ELR (cell line): ENCODE measurements around the gene PYGB.

Experiments used
- DNase-seq: peaks from one replicate; pipeline ENCODE4 v3.0.0-alpha.2; 2015; ENCODE audit warnings: low read depth

PYGB gene

GRCh38 chr20:25271486-25272222 lies 23.8 kb downstream of the PYGB start:
- no peak for DNase-seq

DNA sequence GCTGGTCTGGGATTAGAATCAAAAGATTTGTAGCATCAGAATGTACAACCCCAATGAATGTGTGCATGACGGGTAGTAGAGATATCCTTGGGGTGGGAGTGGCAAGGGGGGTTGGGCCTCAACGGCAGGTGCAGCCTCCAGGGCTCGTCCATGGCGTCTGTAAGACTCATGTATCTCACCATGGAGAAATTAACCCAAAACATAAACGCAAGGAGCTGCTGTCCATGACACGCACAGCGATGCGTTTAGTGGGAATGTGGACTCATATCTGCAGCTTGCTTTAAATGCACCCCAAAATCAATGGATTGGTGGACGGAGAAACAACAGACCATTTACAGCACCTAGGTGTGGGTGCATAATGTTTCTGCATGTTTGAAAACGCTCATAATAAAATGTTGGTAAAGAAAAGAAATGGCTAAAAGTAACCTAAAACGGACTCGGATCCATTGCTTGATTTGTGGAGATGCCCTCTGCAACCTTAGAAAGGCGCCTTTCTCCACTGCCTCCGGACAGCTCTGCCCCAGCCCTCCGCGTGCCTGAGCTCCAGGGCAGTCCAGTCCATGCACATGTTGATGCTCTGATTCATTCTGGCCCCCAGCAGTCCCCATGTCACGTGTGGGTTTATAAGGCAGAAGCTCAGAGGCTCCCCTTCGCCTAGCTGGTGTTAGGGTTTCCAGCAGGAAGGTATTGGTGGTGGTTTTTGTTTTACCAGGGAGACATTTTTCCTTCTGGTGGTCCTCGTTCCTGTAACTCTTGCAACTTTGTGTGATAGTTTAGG lies 24.5 kb downstream of the PYGB start:
- DNase-seq: no peak

GRCh38 chr20:25273046-25273445 lies 25.2 kb downstream of the PYGB start:
- no peak for DNase-seq

GRCh38 chr20:25273541-25274358 lies 25.9 kb downstream of the PYGB start:
- DNase-seq: no peak

- DNase-seq: no peak
These were observed 26.6 kb downstream of the PYGB start for GRCh38 chr20:25274481-25274880.

GRCh38 chr20:25274891-25275812 lies 27.3 kb downstream of the PYGB start:
- DNase-seq: no peak

- DNase-seq: no peak
These were observed 28.1 kb downstream of the PYGB start for GRCh38 chr20:25275813-25276532.

DNA sequence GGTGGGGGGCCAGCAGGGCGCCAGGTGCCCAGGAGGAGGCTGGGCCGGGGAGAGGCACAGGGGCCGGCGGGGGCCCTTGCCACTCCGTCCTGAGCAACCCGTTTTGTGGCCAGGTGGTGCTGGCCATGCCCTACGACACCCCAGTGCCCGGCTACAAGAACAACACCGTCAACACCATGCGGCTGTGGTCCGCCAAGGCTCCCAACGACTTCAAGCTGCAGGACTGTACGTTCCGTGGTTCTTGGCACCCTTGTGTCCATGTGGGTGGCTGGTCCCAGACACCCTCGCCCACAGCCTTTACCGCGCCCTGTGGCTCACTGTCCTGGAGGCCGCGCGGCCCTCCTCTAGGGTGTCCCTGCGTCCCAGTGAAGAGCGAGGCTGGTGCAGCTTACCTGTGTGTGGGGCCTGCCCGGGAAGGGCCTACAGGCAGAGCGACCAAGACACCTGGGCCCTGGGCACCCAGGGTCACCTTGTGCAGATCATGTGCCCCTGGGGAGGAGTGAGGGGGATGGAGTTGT lies 28.7 kb downstream of the PYGB start:
- DNase-seq: no peak

GRCh38 chr20:25277051-25277801 lies 29.3 kb downstream of the PYGB start:
- no peak for DNase-seq

DNA sequence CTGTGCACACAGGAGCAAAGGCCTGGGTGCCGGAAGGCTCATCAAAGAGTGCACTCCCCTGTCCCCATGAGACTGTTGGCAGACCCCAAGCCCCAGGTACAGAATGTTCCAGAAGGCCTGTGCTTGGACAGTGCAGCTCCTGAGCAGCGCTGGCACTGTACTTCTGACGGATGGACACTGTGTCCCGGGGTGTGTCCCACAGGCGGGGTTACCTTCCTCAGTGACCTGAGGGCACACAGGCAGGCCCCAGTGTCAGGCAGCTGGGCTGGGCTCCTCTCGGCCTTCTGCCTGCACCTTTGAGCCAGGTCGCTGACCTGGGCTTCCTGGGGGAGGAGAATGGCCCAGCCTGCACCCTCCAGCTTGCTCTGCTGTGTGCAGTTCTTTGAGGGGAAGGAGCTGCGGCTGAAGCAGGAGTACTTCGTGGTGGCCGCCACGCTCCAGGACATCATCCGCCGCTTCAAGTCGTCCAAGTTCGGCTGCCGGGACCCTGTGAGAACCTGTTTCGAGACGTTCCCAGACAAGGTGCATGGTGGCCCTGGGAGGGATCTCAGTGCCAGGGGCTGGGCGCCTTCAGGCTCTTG lies 30.1 kb downstream of the PYGB start:
- DNase-seq: no peak

GRCh38 chr20:25278636-25279361 lies 30.9 kb downstream of the PYGB start:
- DNase-seq: no peak

DNA sequence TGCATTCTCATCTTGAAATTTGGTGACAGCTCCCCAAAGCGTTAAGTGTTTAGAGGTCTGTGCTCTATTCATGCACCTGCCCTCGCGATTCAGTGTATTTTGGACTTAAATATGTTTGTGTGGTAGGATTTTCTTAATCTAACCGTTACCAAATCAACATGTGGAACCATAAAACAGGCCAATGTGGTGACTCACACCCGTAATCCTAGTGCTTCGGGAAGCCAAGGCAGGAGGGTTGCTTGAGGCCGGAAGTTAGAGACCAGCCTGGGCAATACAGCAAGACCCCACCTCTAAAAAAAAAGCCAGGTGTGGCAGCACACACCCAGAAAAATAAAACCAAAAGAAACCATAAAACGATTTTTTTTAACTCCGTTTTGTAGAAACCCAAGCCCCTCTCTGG lies 31.5 kb downstream of the PYGB start:
- DNase-seq: no peak

DNA sequence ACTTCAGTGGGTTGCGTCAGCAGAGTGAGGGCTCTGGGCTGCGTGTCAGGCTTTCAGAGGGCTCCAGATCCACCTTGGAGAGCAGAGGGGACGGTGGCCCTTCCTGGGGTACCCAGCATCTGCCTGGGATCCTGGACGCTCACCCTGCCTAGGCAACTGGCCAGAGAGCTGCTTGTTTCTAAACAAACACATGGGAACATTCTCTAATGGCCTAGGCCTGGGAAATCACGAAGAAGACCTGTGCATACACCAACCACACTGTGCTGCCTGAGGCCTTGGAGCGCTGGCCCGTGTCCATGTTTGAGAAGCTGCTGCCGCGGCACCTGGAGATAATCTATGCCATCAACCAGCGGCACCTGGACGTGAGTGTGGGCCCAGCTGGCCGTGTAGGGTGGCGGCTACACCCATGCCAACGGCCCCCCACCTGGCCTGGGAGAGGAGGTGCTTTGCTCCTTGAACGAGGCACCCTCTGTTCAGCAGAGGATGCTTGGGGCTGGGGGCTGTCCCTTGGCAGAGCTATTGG lies 32.2 kb downstream of the PYGB start:
- DNase-seq: no peak

DNA sequence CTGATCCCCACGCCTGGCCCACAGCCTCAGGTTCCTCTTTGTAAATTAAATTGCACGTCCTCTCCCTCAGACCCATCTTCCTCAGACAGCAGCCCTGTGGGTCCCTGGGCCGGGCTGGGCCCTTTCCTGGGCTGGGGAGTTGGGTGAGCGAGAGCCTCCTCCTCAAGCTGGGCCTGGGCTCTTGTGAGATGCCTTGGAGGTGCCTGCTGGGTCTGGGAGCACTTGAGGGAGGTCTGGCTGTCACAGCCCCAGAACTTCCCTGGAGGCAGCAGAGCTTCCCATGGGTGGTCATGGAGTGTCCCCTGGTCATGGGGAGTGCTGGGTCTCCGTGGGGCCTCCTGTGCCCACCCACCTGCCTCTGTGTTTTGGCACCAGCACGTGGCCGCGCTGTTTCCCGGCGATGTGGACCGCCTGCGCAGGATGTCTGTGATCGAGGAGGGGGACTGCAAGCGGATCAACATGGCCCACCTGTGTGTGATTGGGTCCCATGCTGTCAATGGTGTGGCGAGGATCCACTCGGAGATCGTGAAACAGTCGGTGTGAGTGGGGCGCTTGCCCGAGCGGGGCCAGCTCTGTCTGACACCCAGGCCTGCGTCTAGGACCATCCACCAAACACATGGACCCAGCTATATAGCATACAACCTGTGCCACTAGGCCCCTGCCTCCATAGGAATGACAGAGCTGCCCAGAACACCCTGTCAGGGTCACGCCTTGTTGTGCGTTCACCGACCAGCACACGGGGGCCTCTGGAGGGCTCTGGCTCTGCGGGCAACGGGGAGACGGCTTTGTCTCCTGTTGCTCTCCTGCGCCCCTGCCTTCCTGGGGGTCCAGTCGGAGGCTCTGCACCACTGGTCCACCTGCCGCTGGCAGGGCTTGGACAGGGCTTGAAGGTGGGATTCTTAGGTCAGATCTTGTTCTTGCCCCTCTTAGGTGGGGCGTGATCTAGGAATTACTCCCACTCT lies 33.0 kb downstream of the PYGB start:
- no peak for DNase-seq

DNA sequence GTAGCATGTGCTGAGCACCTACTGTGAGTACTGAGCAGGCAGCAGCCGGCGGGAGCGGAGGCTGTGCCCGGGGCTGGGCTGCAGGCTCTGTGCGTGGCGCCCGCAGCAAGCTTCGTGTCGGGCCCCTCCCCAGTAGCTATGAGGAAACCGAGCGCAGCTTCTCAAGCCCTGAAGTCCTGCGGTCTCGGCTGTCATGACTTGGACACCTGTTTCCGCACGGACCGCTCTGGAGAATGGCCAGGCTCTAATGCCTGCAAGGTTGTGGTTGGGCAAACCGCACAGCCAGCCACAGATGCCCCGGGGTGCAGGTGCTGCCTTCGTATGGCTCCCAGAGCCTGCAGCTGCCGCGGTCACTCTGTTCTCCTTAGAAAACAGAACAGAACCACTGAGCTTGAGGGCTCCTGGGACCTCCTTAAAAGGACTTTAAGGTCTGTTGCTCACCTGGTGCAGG lies 33.7 kb downstream of the PYGB start:
- DNase-seq: no peak

DNA sequence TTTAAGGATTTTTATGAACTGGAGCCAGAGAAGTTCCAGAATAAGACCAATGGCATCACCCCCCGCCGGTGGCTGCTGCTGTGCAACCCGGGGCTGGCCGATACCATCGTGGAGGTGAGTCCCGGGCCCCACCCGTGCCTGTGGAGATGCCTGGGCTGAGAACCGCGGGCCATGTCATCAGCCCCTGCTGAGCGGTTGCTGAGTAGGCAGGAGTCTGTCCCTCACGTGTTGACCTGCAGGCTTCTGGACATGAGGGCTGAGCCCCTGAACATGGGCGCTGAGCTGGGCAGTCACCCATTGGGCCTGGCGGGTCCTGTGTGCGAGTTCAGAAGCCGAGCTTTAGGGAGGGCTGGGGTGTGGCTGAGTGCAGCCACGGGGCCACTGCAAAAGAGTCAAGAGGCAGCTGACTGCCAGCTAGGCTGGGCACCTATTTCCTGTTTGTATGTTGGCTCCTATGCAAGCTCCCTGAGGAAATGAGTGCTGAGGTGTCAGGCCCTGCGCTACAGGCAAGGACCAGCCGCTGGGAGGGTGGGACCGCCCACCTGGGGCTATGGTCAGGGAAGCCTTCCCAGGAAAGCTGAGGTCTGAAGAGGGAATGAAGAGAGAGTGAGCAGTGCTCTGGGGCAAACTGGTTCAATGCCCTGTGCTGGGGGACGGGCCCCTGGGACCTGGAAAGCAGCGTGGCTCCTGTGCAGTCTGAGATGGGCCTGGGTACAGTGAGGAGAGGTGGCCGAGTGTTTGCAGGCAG lies 34.3 kb downstream of the PYGB start:
- no peak for DNase-seq

DNA sequence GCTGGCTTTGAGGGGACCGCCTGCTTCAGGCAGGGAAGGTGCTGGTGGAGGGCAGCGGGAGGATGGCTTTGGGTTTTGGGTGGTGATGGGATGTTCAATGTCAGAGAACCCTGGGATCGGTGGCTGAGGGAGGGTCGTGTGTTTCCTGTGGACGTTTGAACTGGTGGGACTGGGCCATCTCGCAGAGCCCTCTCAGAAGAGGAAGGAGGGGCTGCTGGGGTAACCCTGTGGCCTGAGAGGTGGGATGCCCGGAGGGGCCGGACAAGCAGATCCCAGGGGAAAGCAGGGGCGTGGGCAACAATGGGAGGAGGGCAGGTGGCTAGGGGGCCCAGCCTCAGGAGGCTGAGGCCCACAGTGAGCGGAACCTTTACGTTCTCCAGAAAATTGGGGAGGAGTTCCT lies 34.9 kb downstream of the PYGB start:
- DNase-seq: no peak
